Trophoblast cell (in vitro differentiated cells and primary cell): Measurements from ENCODE around the gene TRIP13.
A peak's percentile ranks its signal among the peaks of the same experiment; 100 is the strongest.
"Not testable (repeated sequence)": the region's sequence is repeated elsewhere in the genome, so short reads cannot be mapped to it uniquely, and the experiment has no call there.

Experiments
- DNase-seq, 2 donors: peaks; one replicate each; pipeline ENCODE4 v3.0.0-alpha.2; 2016
- H2AFZ ChIP-seq: 2 replicates; pipeline ENCODE4 v1.6.1; 2013; ENCODE audit warnings: low read length, moderate library complexity, mild to moderate bottlenecking; ENCODE audit not compliant: insufficient read depth, poor library complexity
- H2AK5ac ChIP-seq: 2 replicates; pipeline ENCODE4 v1.6.1; 2013; ENCODE audit warnings: mild to moderate bottlenecking, low read length
- H2BK120ac ChIP-seq: 2 replicates; pipeline ENCODE4 v1.6.1; 2013; ENCODE audit warnings: low read length, mild to moderate bottlenecking, moderate library complexity; ENCODE audit not compliant: insufficient read depth, poor library complexity
- H2BK12ac ChIP-seq: 2 replicates; pipeline ENCODE4 v1.6.1; 2013; ENCODE audit warnings: mild to moderate bottlenecking, low read length, moderate library complexity
- H2BK5ac ChIP-seq: 2 replicates; pipeline ENCODE4 v1.6.1; 2013; ENCODE audit warnings: low read length, low read depth, moderate library complexity, mild to moderate bottlenecking; ENCODE audit not compliant: poor library complexity
- H3K14ac ChIP-seq: 2 replicates; pipeline ENCODE4 v1.6.1; 2013; ENCODE audit warnings: mild to moderate bottlenecking, low read length
- H3K18ac ChIP-seq: 2 replicates; pipeline ENCODE4 v1.6.1; 2013; ENCODE audit warnings: mild to moderate bottlenecking, low read length
- H3K23ac ChIP-seq: 2 replicates; pipeline ENCODE4 v1.6.1; 2013; ENCODE audit warnings: low read length
- H3K27ac ChIP-seq: 2 replicates; pipeline ENCODE4 v1.5.1; 2013; ENCODE audit warnings: low read depth, mild to moderate bottlenecking, inconsistent platforms, low read length, moderate library complexity
- H3K27me3 ChIP-seq: 2 replicates; pipeline ENCODE4 v1.6.1; 2013; ENCODE audit warnings: inconsistent platforms, mild to moderate bottlenecking, low read length, moderate library complexity; ENCODE audit not compliant: insufficient read depth
- H3K36me3 ChIP-seq, 2 experiments: 1 replicate in 1 of 2; 2 replicates in 1 of 2; pipeline ENCODE4 v1.6.1; 2013; ENCODE audit warnings: low read length in 2 of 2, mild to moderate bottlenecking in 2 of 2, moderate library complexity in 1 of 2; ENCODE audit not compliant: insufficient read depth in 2 of 2, control insufficient read depth in 1 of 2
- H3K4ac ChIP-seq: 2 replicates; pipeline ENCODE4 v1.6.1; 2013; ENCODE audit warnings: low read depth, mild to moderate bottlenecking, low read length, moderate library complexity
- H3K4me1 ChIP-seq, 2 experiments: 1 replicate in 1 of 2; 2 replicates in 1 of 2; pipeline ENCODE4 v1.6.1; 2013; ENCODE audit warnings: low read length in 2 of 2, mild to moderate bottlenecking in 2 of 2, moderate library complexity in 1 of 2; ENCODE audit not compliant: insufficient read depth in 2 of 2, control insufficient read depth in 1 of 2
- H3K4me2 ChIP-seq: 2 replicates; pipeline ENCODE4 v1.6.1; 2013; ENCODE audit warnings: inconsistent platforms, mild to moderate bottlenecking, low read length, moderate library complexity
- H3K4me3 ChIP-seq: 2 replicates; pipeline ENCODE4 v1.5.1; 2013; ENCODE audit warnings: mild to moderate bottlenecking, low read depth, low read length, inconsistent platforms
- H3K79me1 ChIP-seq: one replicate; pipeline ENCODE4 v1.6.1; 2013; ENCODE audit warnings: low read length
- H3K79me2 ChIP-seq: 2 replicates; pipeline ENCODE4 v1.6.1; 2013; ENCODE audit warnings: low read length, mild to moderate bottlenecking; ENCODE audit not compliant: control insufficient read depth, insufficient read depth, poor library complexity
- H3K9ac ChIP-seq: 2 replicates; pipeline ENCODE4 v1.6.1; 2013; ENCODE audit warnings: mild to moderate bottlenecking, low read length
- H3K9me3 ChIP-seq: 2 replicates; pipeline ENCODE4 v1.6.1; 2013; ENCODE audit warnings: low read depth, mild to moderate bottlenecking, control low read depth, inconsistent platforms, low read length; ENCODE audit not compliant: insufficient read depth
- H4K12ac ChIP-seq: 2 replicates; pipeline ENCODE4 v1.6.1; 2013; ENCODE audit warnings: low read depth, mild to moderate bottlenecking, low read length, moderate library complexity
- H4K8ac ChIP-seq: 2 replicates; pipeline ENCODE4 v1.6.1; 2013; ENCODE audit warnings: low read depth, mild to moderate bottlenecking, low read length, moderate library complexity
- H4K91ac ChIP-seq: one replicate; pipeline ENCODE4 v1.6.1; 2013; ENCODE audit warnings: low read depth, mild to moderate bottlenecking, low read length, moderate library complexity
- WGBS: extraction: QIAGEN DNeasy Blood & Tissue Kit; methylation state at CpG from one replicate; pipeline ENCODE4 v1.1.7; 2013; ENCODE audit warnings: missing lambda C conversion rate; ENCODE audit not compliant: insufficient read length, insufficient coverage; ENCODE audit errors: extremely low coverage; 5-methylcytosine and 5-hydroxymethylcytosine counted together

The TRIP13 gene

DNA sequence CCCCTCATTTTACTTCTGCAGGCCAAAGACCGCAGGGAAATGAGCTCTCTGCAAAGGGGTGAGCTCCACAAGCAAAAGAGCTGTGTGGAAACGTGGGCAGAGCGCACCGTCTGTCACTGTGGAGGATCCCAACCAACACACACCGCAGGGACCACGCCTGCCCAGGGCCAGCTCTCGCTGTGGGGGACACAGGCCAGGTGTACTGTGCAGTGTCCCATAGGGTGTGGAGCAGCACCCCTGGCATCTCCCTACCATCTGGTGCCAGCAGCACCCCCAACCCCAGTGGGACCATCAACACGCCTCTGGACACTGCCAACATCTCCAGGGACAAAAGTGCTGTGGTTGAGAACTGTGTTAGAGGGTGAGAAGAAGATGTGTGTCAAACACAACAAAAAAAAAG lies 14.0 kb upstream of the TRIP13 start:
- not testable (repeated sequence) for H3K79me2 ChIP-seq, H3K79me1 ChIP-seq, H4K91ac ChIP-seq, H4K12ac ChIP-seq, H4K8ac ChIP-seq, DNase-seq, H3K14ac ChIP-seq, H2AK5ac ChIP-seq, H2AFZ ChIP-seq, H2BK120ac ChIP-seq, H3K9ac ChIP-seq, H3K4me2 ChIP-seq, H3K4me3 ChIP-seq, H2BK12ac ChIP-seq, H3K9me3 ChIP-seq, H3K27ac ChIP-seq, H2BK5ac ChIP-seq, H3K27me3 ChIP-seq, H3K23ac ChIP-seq, H3K4me1 ChIP-seq, H3K18ac ChIP-seq, H3K4ac ChIP-seq
- no CpG with 5 or more reads among the region's 8 CpGs for WGBS
- peaks cover 63 to 69% of the 10 kb centered on the region in 2 experiments for H3K36me3 ChIP-seq

DNA sequence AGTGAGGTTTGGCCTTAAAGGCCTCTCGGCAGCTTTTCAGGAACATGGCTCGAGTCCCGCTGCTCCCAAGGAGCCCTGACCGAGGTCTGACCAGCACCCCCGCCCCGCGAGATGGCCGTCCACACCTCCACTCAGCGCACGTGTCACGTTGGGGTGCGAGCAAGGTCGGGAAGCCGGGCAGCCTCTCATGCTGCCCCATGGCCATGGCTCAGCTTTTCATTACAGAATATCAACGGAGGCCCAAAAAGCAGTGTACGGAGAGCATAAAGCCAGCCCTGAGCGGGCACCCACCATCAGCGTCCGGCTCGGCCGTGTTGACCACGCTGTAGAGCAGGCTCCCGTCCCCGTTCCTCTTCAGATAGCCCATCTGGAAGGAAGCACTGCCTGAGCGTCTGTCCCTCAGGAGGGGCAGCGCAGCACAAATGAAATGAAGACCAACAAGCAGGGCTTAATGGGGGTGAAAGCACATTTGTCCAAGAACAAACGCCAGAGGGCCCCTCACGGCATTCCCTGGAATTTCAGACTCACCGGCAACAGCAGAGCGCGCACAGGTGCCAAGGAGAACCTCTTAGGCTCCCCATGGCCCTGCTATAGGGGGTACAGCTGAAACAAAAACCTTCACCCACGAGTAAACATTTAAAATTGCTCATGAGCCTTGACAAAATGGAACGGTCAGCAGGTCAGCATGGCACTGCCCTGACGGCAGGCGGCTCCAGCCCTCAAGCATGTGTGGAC lies 11.7 kb upstream of the TRIP13 start:
- H2BK12ac ChIP-seq: no peak overlapping the region
- H3K79me1 ChIP-seq: no peaks in the 10 kb centered on the region
- H3K36me3 ChIP-seq: peaks cover 69 to 75% of the 10 kb centered on the region in 2 experiments
- no peaks in the 10 kb centered on the region for H3K4me1 ChIP-seq
- no peaks in the 10 kb centered on the region for H3K27me3 ChIP-seq
- no CpG with 5 or more reads among the region's 35 CpGs for WGBS
- no peak overlapping the region for H2AFZ ChIP-seq
- no peak overlapping the region for H4K12ac ChIP-seq
- peaks cover 3% of the 10 kb centered on the region for H3K9me3 ChIP-seq
- H3K27ac ChIP-seq: no peak overlapping the region
- no peak overlapping the region for H2BK5ac ChIP-seq
- H2AK5ac ChIP-seq: no peak overlapping the region
- no peak overlapping the region for H3K4me2 ChIP-seq
- H3K4me3 ChIP-seq: no peak overlapping the region
- H2BK120ac ChIP-seq: no peak overlapping the region
- no peak overlapping the region for H3K9ac ChIP-seq
- H3K23ac ChIP-seq: no peak overlapping the region
- H3K4ac ChIP-seq: no peak overlapping the region
- no peak overlapping the region for H3K18ac ChIP-seq
- no peak for DNase-seq
- H3K79me2 ChIP-seq: no peaks in the 10 kb centered on the region
- H4K8ac ChIP-seq: no peak overlapping the region
- no peak overlapping the region for H3K14ac ChIP-seq
- H4K91ac ChIP-seq: no peak overlapping the region

DNA sequence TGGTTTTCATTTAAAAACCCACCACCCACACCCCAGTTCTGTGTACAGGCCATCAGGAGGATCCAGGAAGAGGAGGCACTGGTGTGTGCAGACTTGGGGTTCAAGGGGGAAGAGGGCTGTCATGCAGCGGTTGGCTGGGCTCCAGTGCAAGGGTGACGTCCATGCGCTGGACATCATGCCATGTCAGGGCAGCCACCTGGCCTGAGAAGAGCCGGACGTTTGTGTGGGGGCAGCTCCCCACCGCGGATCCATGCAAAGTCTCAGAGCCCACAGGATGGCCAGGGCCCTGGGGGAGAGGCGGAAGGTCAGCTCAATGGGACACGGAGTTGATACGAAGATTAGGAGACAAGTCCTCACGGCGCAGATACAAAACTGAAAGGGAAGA lies 11.1 kb upstream of the TRIP13 start:
- no peak overlapping the region for H2AK5ac ChIP-seq
- H3K79me1 ChIP-seq: no peaks in the 10 kb centered on the region
- no peaks in the 10 kb centered on the region for H3K4me1 ChIP-seq
- no peak overlapping the region for H3K23ac ChIP-seq
- no CpG with 5 or more reads among the region's 12 CpGs for WGBS
- H3K4ac ChIP-seq: no peak overlapping the region
- no peak overlapping the region for H2BK120ac ChIP-seq
- no peak overlapping the region for H2BK5ac ChIP-seq
- H4K91ac ChIP-seq: no peak overlapping the region
- no peak overlapping the region for H2BK12ac ChIP-seq
- H4K12ac ChIP-seq: no peak overlapping the region
- no peak overlapping the region for H3K4me2 ChIP-seq
- H3K36me3 ChIP-seq: peaks cover 71 to 76% of the 10 kb centered on the region in 2 experiments
- H3K18ac ChIP-seq: no peak overlapping the region
- H3K79me2 ChIP-seq: no peaks in the 10 kb centered on the region
- DNase-seq: no peak
- no peak overlapping the region for H2AFZ ChIP-seq
- H4K8ac ChIP-seq: no peak overlapping the region
- peaks cover 3% of the 10 kb centered on the region for H3K9me3 ChIP-seq
- H3K27me3 ChIP-seq: no peaks in the 10 kb centered on the region
- H3K27ac ChIP-seq: no peak overlapping the region
- no peak overlapping the region for H3K9ac ChIP-seq
- H3K4me3 ChIP-seq: no peak overlapping the region
- H3K14ac ChIP-seq: no peak overlapping the region

DNA sequence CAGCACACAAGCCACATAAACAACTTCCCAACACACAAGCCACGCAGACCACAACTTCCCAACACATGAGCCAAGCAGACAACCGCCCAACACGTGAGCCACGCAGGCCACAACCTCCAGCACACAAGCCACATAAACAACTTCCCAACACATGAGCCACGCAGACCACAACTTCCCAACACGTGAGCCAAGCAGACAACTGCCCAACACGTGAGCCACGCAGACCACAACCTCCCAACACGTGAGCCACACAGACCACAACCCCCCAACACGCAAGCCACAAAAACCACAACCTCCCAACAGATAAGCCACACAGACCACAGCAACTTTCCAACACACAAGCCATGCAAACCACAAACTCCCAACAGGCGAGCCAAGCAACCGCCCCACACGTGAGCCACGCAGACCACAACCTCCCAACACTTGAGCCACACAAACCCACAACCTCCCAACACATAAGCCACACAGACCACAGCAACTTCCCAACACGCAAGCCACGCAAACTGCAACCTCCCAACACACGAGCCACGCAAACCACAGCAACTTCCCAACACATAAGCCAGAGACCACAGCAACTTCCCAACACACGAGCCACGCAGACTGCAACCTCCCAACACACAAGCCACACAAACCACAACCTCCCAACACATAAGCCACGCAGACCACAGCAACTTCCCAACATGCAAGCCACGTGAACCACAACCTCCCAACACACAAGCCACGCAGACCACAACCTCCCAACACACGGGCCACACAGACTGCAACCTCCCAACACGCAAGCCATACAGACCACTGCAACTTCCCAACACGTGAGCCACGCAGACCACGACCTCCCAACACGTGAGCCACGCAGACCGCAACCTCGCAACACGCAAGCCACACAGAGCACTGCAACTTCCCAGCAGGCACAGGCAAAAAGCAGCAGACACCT lies 10.2 kb upstream of the TRIP13 start:
- no peaks in the 10 kb centered on the region for H3K79me2 ChIP-seq
- no peak overlapping the region for H3K14ac ChIP-seq
- H3K4me1 ChIP-seq: no peaks in the 10 kb centered on the region
- no peak overlapping the region for H2BK5ac ChIP-seq
- H3K4me3 ChIP-seq: no peak overlapping the region
- no peak overlapping the region for H4K8ac ChIP-seq
- H3K79me1 ChIP-seq: no peaks in the 10 kb centered on the region
- H3K9me3 ChIP-seq: peaks cover 3% of the 10 kb centered on the region
- no peaks in the 10 kb centered on the region for H3K27me3 ChIP-seq
- no peak overlapping the region for H4K91ac ChIP-seq
- no peak overlapping the region for H2BK120ac ChIP-seq
- no peak overlapping the region for H2AFZ ChIP-seq
- H3K9ac ChIP-seq: no peak overlapping the region
- peaks cover 72 to 76% of the 10 kb centered on the region in 2 experiments for H3K36me3 ChIP-seq
- no CpG with 5 or more reads among the region's 33 CpGs for WGBS
- H3K4me2 ChIP-seq: no peak overlapping the region
- no peak overlapping the region for H4K12ac ChIP-seq
- DNase-seq: no peak
- no peak overlapping the region for H2AK5ac ChIP-seq
- peak overlapping the region; percentile 11 for H3K18ac ChIP-seq
- H3K23ac ChIP-seq: no peak overlapping the region
- no peak overlapping the region for H3K27ac ChIP-seq
- H2BK12ac ChIP-seq: no peak overlapping the region
- H3K4ac ChIP-seq: no peak overlapping the region
